Pancreas (tissue), 10 donors: ENCODE data around the gene SSTR5. TPM values are rescaled to one million over a fixed set of nuclear protein-coding genes. Genes with fewer than 3 reads are reported as not detected.

Experiments used
- ATAC-seq, 4 donors: fragments of 200-7000 bp; cut with Tn5 transposase; one replicate each; pipeline versions ENCODE4 v1.8.0 to v1.9.1; 2020; ENCODE audit warnings: mild to moderate bottlenecking in 4 of 4, moderate library complexity in 4 of 4
- DNase-seq, 6 donors: peaks; one replicate each; pipeline ENCODE4 v3.0.0-alpha.2; 2020
- FAIRE-seq: peaks from 2 replicates; lab custom pipeline; 2012; peaks lifted over from hg19 to GRCh38; lab: Jason Lieb, UNC
- H3K27ac ChIP-seq, 4 donors: fragments of 200-600 bp; sonication (generic); 1 replicate in 3 of 4; 2 replicates in 1 of 4; pipeline versions ENCODE4 v1.5.0 to v1.8.0; 2020
- H3K27me3 ChIP-seq, 4 donors: fragments of 200-600 bp; one replicate each; pipeline ENCODE4 v1.8.0; 2021
- H3K36me3 ChIP-seq, 3 donors: fragments of 200-600 bp; sonication (generic) in 1 of 3; one replicate each; pipeline versions ENCODE4 v1.5.0 to v1.8.0; 2020 to 2021
- H3K4me1 ChIP-seq, 3 donors: fragments of 200-600 bp; one replicate each; pipeline ENCODE4 v1.8.0; 2021
- H3K4me3 ChIP-seq, 4 donors: fragments of 200-600 bp; sonication (generic) in 2 of 4; one replicate each; pipeline versions ENCODE4 v1.5.0 to v1.8.0; 2020 to 2021
- H3K9me3 ChIP-seq, 4 donors: fragments of 200-600 bp; one replicate each; pipeline ENCODE4 v1.8.0; 2021
- WGBS, 2 donors: extraction: QIAGEN DNeasy Blood & Tissue Kit; methylation state at CpG; one replicate each; pipeline ENCODE4 v1.1.7; 2013; 5-methylcytosine and 5-hydroxymethylcytosine counted together
- intact Hi-C, 3 donors: fragments of 100-400 bp; cut with DNase I; formaldehyde crosslinking; loops; one replicate each; pipeline versions ENCODE4 v1.11.1 to v1.14.2; 2022
- polyA plus RNA-seq, 2 donors: library from polyadenylated mRNA; stranded (reverse); fragments of 200-250 nt; gene quantifications; one replicate each; pipeline ENCODE4 v1.2.3, GENCODE V29; 2013
- total RNA-seq, 6 donors: library from RNA; stranded (reverse); fragmentation: NEBNext Ultra II Directional in 4 of 6; extraction: Animal tissue kit (Norgen Biotek cat#: 25700) in 4 of 6; gene quantifications; one replicate each; pipeline versions ENCODE4 v1.2.1 to v1.2.4, GENCODE V29; 2021 to 2023
- TF ChIP-seq, protein P1 (sequence below), 4 donors: fragments of 200-600 bp; sonication (generic) in 3 of 4; IDR thresholded peaks; one replicate each; pipeline versions ENCODE4 v1.5.0 to v1.8.0; 2021; ENCODE audit warnings: antibody characterized with exemption in 4 of 4
- donor health status: healthy with polysubstance abuse.
- donor health status: DM: no; HTN: no; CAD: no; lungs with moderate emphysema.
- donor health status: DM: no; HTN: no; CAD: no.
- donor health status: control.
- donor health status: control.
- donor health status: Bipolar disorder and iron deficiency.
- donor health status: DM: yes; HTN: yes; CAD: no.
- donor health status: DM: no; HTN: no; CAD: no.
- donor health status: DM: no; HTN: no; CAD: no.
- donor health status: DM: yes; HTN: yes; CAD: no.

The SSTR5 gene
- total and polyA plus RNA-seq, 8 donors = 0.12 to 1.2 (median 0.32) TPM; not detected in 1

DNA sequence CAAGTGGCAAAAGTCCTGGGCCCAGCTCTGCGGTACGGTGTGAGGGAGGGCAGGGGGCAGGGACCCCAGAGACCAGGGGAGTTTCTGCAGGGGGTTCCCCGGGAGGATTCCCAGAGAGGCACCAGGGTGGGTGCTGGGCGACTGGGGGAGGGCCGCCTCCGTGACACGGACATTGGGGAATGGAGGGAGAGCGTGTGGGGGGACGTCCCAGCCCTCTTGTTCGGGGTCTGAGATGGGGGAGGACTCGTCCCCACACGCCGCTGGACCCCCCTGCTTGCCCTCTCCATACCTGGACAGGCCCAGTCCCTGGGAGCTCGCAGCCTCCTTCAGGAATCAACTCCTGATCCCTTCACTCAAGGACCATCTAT, 49.8 kb downstream of the SSTR5 start:
- no peaks in the 10 kb centered on the region for H3K9me3 ChIP-seq
- no peaks in the 10 kb centered on the region for H3K4me1 ChIP-seq
- TF ChIP-seq, protein P1, sequence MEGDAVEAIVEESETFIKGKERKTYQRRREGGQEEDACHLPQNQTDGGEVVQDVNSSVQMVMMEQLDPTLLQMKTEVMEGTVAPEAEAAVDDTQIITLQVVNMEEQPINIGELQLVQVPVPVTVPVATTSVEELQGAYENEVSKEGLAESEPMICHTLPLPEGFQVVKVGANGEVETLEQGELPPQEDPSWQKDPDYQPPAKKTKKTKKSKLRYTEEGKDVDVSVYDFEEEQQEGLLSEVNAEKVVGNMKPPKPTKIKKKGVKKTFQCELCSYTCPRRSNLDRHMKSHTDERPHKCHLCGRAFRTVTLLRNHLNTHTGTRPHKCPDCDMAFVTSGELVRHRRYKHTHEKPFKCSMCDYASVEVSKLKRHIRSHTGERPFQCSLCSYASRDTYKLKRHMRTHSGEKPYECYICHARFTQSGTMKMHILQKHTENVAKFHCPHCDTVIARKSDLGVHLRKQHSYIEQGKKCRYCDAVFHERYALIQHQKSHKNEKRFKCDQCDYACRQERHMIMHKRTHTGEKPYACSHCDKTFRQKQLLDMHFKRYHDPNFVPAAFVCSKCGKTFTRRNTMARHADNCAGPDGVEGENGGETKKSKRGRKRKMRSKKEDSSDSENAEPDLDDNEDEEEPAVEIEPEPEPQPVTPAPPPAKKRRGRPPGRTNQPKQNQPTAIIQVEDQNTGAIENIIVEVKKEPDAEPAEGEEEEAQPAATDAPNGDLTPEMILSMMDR (IDR thresholded peaks at IDR 0.05) = no peak
- H3K27ac ChIP-seq = no peak overlapping the region
- 77 to 85% methylated on average over 10 to 14 of the region's 14 CpGs for WGBS, 2 donors
- intact Hi-C loops = no loop called here
- no peaks in the 10 kb centered on the region for H3K36me3 ChIP-seq
- H3K4me3 ChIP-seq = no peak overlapping the region
- DNase-seq = no peak
- ATAC-seq = no peak
- no peak for FAIRE-seq
- H3K27me3 ChIP-seq = no peaks in the 10 kb centered on the region

DNA sequence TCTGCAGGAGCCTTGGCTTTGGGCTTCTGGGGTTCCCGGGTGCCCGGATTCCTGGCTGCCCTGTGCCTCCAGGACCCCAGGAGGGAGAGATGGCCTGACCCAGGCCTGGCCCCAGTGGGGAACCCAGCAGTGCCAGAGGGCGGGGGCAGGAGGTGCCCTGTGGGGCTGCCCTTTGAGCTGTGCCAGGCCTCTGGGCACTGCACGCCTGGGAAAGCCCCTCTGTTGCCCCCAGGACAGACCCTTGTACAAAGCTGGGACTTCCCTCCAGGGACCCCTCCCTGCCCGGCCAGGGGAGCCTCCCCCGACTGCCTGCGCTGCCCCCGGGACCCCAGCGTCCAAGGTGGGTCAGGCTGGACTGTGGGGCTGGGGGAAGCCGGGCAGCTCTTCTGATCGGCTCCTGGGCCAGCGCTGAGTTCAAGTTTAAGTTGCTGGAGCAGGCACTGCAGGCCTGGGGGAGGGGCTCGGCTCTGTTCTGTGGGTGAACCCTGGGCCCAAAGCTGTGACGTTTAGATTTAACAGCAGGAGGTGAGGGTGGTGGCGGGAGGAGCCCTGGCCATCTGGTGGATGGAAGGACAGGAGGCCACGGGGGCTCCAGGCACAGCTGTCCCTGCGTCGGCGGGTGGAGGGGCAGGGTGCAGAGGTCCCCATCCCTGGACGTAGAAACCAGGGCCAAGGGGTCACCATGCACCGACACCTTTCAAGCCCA, 51.1 kb downstream of the SSTR5 start:
- Histone ChIP-seq H3K27me3 (no peaks in the 10 kb centered on the region), H3K9me3 (no peaks in the 10 kb centered on the region), H3K4me1 (no peaks in the 10 kb centered on the region), H3K36me3 (no peaks in the 10 kb centered on the region), H3K27ac (no peak overlapping the region), H3K4me3 (no peak overlapping the region)
- intact Hi-C loops = no loop called here
- WGBS, 2 donors = 65 to 78% methylated on average over 21 of the region's 21 CpGs
- TF ChIP-seq, protein P1 (IDR thresholded peaks at IDR 0.05) = no peak
- FAIRE-seq = no peak
- no peak for DNase-seq
- peak in 1 of 4 donors; percentile 28 for ATAC-seq

DNA sequence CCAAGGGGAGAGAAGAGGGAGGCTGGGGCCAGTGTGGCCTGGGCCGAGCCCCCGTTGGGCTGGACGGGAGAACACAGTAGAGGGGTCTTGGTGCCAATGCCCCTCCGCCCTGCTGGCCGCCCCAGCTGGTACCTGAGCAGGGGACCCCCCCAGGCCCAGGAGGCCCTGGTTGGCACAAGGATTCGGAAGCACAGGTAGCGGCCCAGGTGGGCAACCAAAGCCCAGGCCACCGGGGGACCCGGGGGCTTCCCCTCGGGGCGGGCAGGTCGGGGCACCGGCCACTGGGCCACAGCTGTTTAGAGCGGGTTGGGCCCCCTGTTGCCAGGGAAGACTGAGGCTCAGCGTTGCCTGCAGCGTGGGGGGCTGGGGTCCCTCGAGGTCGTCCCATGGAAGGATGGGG, 51.7 kb downstream of the SSTR5 start:
- TF ChIP-seq, protein P1 (IDR thresholded peaks at IDR 0.05) = no peak
- H3K36me3 ChIP-seq = no peaks in the 10 kb centered on the region
- H3K4me1 ChIP-seq = no peaks in the 10 kb centered on the region
- H3K27ac ChIP-seq = no peak overlapping the region
- intact Hi-C loops = no loop called here
- ATAC-seq (no peak), FAIRE-seq (no peak), DNase-seq (no peak)
- no peaks in the 10 kb centered on the region for H3K27me3 ChIP-seq
- WGBS, 2 donors = 70 to 86% methylated on average over 16 to 18 of the region's 18 CpGs
- no peaks in the 10 kb centered on the region for H3K9me3 ChIP-seq
- H3K4me3 ChIP-seq = no peak overlapping the region

DNA sequence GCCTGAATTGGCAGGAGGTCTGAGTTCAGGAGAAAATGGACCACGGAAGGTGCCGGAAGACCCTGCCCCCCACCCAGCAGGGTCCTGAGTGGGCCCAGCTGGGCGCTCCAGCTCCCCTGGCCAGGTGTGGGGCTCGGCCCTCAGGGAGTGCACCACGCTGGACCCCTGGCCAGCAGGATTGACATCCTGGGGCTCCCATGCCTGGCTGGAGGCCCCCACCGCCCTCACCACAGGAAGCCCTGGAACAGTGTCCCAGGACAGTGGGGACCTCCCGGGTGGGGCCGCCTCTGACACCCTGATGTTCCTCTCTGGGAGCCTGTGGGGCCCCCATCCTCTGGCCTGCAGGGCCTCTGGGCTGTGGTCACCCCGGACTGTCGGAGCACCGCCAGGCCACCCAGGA, 52.2 kb downstream of the SSTR5 start:
- WGBS, 2 donors = 82 to 87% methylated on average over 10 to 11 of the region's 11 CpGs
- no peak for DNase-seq
- TF ChIP-seq, protein P1 (IDR thresholded peaks at IDR 0.05) = no peak
- Histone ChIP-seq H3K4me1 (no peaks in the 10 kb centered on the region), H3K4me3 (no peak overlapping the region), H3K27ac (no peak overlapping the region), H3K36me3 (no peaks in the 10 kb centered on the region), H3K9me3 (no peaks in the 10 kb centered on the region), H3K27me3 (no peaks in the 10 kb centered on the region)
- intact Hi-C loops = no loop called here
- no peak for FAIRE-seq
- no peak for ATAC-seq

DNA sequence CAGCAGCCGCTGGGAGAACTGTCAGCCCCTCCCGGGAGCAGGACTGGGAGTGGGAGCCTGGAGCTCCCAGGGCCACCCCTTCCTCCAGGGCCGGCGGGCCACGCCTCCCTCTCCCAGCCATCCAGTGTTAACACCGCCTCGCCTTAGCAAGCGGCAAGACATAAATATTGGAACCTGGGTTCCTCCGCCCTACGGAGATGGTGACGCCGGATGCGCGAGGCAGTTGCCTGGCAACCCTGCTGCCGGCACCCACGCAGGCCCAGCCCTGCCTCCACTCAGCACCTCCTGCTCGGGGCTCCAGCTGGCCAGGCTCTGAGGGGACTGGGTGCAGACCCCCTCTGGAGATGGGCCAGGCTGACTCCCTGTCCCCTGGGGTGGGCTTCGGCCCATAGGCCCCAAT, 52.9 kb downstream of the SSTR5 start:
- H3K36me3 ChIP-seq = no peaks in the 10 kb centered on the region
- no peaks in the 10 kb centered on the region for H3K27me3 ChIP-seq
- no peak for FAIRE-seq
- peak in 3 of 4 donors; percentile 55 to 83 (median 78) for ATAC-seq
- H3K4me3 ChIP-seq = no peak overlapping the region
- TF ChIP-seq, protein P1 (IDR thresholded peaks at IDR 0.05) = no peak
- DNase-seq = no peak
- 58 to 65% methylated on average over 18 of the region's 18 CpGs for WGBS, 2 donors
- no peaks in the 10 kb centered on the region for H3K9me3 ChIP-seq
- intact Hi-C loops = no loop called here
- no peaks in the 10 kb centered on the region for H3K4me1 ChIP-seq
- H3K27ac ChIP-seq = no peak overlapping the region
